Islet of Langerhans (tissue), 1 donor: ENCODE data around the gene ZAP70.

Source experiments
- FAIRE-seq: peaks from one replicate; lab custom pipeline; 2011; peaks lifted over from hg19 to GRCh38; lab: Jason Lieb, UNC

ZAP70 gene

GRCh38 chr2:97717613-97717995 is 4.2 kb downstream of the ZAP70 start:
- no peak for FAIRE-seq

DNA sequence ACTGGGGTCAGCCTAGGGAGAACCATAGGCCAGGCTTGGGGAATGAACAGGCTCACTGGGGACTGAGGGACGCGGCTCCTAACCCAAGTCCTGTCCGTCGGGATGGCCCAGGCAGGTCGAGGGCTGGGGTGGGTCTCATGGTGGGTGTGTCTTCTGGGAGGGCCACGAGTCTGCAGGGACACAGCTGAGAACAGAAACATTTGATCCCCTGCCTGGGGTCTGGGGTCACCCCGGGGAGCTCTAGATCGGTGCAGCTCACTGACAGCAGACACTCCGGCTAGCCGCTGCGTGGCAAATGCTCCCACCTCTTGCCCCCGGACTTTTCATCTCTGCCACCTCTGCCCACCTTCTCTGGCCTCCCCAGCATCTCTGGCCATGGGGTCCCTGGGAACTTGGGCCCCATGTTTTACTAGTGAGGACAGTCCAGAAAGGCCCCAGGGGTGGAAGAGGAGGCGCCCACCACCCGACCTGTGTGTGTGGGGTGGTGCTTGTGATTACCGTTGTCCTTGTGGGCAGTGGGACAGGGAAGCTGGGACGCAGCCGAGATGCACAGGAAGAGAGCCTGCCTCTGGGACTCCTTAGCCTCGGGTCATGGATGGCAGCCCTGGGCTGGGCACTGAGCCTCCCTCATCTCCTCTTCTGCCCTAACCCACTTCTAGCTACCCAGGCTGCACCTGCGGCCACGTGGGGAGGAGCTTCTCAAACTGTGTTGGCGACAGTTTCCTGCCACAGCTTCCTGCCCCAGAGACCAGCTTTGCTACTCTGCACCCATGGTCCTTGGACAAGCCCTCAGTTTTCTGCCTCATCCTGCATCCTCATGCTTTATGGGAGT is 4.9 kb downstream of the ZAP70 start:
- no peak for FAIRE-seq

DNA sequence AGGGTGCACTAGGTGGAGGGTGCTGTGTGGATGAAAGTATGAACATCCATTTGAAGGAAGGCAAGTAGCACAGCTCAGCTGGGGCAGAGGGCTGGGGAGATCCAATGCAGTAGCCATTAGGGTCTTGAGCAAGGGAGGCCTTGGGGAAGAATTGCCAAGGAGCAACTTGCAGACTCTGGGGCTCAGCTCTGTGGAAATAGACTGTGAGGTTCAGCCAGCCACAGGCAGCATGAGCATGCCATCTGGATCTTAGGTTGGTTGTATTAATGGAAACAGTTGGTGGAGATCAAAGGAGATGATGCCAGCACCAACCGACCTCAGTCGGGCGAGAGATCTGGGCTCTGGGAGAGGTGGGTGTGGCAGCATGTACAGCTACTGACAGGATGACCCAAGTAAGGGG is 5.6 kb downstream of the ZAP70 start:
- no peak for FAIRE-seq

DNA sequence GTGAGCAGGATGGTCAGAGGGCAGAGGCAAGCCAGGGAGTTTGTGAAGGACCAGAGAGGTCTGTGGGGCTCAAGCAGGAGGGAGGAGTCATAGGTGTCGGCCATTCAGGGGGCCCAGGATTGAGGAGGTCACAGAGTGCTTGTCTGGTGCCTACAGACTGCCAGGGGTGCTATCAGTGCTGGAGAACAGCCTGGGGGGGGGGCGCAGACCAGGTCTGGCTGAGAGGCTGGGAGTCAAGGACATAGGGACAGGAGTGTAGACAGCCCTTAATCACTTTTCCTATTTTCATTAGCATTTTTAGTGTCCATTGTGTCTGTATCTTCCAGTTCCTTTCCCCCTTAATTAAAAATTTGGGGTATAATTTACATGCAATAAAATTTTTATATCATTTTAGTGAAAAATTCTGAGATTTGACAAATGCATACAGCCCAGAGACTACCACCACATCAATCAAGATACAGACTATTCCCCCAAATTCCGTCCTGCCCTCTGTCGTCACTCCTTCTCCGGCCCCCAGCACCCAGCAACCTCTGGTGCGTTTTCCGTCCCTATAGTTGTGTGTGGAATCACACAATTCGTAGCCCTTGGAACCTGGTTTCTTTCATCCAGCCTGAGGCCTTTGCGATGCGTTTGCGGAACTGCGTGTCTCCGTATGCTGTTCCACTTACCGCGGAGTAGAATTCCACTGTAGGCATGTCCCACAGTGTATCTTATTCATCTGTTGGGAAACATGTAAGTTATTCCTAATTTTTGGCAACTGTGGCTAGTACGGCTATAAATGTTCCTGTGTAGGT is 6.2 kb downstream of the ZAP70 start:
- no peak for FAIRE-seq

- FAIRE-seq = no peak
Measured at GRCh38 chr2:97720746-97721145, 7.4 kb downstream of the ZAP70 start.

DNA sequence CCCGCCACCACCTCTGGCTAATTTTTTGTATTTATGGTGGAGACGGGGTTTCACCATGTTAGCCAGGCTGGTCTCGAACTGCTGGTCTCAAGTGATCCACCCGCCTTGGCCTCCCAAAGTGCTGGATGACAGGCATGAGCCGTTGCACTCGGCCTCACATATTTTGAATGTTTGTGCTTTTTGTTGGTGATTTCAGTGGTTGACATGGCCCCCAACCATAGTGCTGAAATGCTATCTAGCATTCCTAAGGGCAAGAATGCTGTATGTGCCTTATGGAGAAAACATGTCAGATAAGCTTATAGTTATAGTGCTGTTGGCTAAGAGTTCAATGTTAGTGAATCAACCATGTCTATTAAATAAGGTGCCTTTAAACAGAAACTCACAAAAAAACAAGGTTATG is 8.9 kb downstream of the ZAP70 start:
- FAIRE-seq = no peak

DNA sequence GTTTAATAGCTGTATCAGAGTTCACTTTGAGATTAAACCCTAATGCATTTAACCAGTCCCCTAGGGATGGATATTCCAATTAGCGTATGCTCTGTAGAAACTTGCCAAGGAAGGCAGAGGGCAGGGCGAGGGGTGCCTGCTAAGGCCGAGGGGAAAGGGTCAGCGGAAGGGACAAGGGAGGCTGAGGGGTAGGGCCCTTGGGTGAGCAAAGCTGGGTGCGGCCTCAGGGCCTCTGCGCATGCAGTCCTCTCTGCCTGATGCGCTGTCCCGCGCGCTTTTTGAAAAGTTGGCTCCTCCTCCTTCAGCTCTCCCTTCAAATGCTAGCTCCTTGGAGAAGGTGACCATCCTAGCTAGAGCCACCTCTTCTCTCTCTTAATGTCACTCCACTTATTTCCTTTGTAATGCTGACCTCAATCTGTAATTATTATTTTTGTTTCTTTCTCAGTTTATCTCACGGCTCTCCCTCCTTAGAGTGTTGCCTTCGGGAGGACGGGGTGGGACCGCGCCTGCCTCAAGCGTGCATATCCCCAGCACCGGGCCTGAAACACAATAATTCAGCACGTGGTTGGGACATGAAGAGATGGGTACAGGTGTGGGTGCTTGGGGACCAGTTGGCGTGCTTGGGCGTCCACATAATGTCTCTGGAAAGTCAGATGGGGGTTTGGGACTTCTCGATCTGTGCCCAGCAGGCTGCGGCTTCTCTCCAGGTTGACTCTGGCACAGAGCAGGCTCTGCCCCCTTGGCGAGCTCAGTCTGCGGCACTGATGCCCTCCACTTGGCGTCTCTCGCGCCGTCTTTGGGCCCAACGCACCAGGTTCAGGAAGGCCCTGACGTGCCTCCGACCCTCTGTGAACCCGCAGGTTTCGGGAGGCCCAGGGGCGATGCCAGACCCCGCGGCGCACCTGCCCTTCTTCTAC is 10.0 kb downstream of the ZAP70 start:
- FAIRE-seq = no peak

GRCh38 chr2:97724073-97724410 is 10.7 kb downstream of the ZAP70 start:
- FAIRE-seq = no peak

GRCh38 chr2:97724501-97724900 is 11.1 kb downstream of the ZAP70 start:
- FAIRE-seq = no peak

GRCh38 chr2:97724946-97725688 is 11.7 kb downstream of the ZAP70 start:
- no peak for FAIRE-seq

DNA sequence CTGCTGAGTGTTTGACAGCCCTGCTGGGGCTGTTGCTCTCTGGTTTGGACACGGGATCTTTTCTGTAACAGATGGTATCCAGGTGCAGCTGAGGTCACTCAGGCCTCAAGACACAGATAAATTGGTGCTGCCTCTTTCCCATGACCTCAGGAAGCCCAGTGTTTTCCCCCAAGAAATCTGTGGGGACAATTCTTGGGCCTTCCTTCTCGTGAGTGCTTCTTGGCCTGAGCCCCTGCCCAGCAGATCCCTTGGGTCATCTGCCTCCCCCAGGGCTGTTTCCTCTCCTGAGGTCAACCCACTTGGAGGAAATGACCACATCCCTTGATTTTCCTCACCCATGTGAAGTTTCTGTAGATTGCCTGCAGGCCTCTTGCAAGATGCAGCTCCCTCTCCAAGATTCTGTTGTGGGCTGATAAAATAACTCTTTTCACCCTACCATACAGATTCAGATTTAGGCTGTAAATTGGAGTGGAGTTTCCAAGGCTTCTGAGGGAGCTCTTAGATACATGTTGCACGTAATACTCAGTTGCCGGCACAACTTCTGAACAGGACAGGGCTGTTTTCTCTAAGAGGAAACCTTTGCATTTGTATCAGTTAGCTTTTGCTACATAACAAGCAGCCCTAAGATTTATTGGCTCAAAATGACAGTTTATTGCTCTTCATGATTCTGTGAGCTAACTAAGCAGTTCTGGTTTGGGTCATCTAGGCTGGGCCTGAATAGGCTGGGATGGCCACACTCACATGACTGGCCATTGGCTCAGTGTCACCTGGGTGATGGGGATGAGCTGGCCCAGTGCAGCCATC is 13.1 kb downstream of the ZAP70 start:
- no peak for FAIRE-seq

DNA sequence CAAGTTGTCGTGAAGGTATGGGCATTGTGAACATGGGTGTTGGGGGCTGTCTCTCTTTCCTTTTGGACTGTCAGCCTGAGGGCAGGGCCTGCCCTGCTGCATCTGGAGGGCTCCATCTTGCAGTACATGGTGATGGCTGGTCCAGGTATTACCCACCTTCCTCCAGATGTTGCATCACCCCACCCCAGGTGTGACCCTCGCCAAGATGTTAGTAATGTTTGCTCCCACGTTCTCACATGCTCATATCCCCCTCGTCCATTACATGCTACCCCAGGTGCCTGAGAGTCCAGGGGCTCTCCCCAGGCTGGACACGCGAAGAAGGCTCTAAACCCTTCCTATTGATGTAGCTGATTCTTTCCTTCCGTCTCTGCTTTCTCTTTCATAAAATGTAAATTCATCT is 13.9 kb downstream of the ZAP70 start:
- FAIRE-seq = no peak

- no peak for FAIRE-seq
Measured at GRCh38 chr2:97728091-97728731, 14.8 kb downstream of the ZAP70 start.

GRCh38 chr2:97730245-97730644 is 16.9 kb downstream of the ZAP70 start:
- FAIRE-seq = no peak

DNA sequence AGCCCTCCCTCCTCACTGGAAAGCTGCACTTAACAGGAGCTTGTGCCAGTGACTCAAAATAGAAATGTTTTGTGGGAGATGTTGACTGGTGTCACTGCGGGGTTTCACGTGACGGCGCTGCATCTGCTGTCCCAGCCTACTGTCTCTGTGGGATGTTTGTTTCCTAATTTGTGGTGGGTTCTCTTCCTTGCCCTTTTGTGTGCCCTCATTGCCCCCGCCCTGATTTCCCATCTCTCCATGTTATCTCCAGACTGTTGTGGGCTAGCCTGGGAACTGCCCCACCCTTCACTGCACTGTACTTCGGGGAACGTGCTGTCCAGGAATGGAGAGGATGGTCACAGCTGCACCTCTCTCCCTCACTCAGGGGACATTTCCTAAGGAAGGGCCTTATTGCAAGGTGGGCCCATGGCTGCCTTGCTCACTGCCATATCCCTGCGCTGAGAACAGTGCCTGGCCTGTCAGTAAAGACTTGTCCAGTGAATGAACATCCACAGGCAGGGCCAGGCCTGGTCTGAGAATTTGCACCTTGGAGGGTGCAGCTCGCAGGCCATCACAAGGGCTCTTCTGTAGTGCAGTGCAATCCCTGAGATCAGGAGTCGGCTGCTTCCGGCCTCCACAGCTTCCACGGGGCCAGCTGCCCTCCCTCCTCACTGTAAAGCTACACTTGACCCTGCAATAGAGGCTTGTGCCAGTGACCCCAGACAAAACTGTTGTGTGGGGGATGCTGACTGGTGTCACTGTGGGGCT is 18.1 kb downstream of the ZAP70 start:
- FAIRE-seq = no peak

DNA sequence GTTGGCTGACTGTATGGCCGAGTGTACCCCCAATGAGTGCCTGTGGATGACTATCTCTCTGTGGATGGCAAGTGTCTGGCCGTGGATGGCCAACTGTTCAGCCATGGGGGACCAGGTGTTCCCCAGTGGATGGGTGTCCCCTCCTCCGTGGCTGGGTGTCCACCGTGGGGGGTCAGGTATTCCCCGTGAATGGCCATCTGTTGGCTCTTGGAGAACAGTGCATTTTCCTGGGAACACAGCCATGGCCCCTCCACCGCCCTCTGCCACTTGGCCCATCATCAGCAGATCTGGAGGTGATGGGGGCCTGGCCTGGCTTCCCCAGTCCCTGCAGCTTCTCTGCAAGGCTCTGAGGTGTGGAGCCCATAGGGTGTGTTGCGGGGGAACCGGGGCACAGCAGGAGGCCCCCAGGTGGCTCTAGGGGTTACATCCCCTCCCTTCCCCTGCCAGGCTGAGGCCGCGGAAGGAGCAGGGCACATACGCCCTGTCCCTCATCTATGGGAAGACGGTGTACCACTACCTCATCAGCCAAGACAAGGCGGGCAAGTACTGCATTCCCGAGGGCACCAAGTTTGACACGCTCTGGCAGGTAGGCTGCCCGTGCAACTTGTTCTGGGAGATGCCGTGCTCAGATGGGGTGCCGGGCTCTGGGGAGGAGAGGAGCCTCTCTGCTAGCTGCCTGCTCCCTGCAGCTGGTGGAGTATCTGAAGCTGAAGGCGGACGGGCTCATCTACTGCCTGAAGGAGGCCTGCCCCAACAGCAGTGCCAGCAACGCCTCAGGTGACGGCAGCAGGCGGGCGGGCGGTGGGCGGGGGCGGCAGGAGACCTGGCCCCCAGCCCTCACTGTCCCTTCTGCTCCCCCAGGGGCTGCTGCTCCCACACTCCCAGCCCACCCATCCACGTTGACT is 19.3 kb downstream of the ZAP70 start:
- no peak for FAIRE-seq

DNA sequence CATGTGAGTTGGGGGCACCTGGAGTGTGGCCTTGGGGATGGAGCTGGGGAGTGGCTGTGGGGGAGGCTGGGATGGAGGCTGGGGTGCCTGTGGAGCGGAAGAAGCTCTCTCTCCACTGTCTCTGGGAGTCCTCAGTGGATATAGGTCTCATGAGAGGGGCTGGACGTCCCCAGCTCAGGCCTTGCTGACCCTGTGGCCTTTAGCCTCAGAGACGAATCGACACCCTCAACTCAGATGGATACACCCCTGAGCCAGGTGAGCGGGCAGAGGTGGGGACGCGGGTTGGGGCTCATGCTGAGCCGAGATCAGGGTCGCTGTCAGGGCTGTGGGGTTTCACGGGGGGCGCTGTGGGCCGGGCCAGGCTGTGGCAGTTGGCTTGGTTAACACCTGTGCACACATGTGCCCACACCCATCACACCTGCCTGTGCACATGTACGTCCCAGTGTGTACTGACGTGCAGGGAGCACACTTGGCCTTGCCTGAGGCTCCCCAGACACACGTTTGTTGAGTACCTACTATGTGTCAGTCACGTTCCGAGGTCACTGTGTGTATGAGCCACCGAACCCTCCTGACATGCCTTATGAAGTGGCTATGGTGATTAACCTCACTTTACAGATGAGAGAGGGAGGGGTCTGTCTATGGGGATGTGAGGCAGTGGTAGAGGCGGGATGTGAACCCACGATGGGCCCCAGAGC is 20.1 kb downstream of the ZAP70 start:
- no peak for FAIRE-seq
